Measurements from ENCODE around the gene CHMP2A.

GRCh38 chr19:58569943-58570670, 15.2 kb upstream of the CHMP2A start:
- TF ChIP-seq EZH2phosphoT487 (IDR thresholded peaks at IDR 0.05; ENCODE audit: low read depth) (no peak), CTCF (IDR thresholded peaks at IDR 0.05; ENCODE audit: low read depth, low read length) (no peak)
